B cell (primary cell): ENCODE results near the gene PAX4. TPM values are rescaled to one million over a fixed set of nuclear protein-coding genes. Genes with fewer than 3 reads are reported as not detected.

Source experiments
- ATAC-seq: fragments of 200-7000 bp; cut with Tn5 transposase; one replicate; pipeline ENCODE4 v1.10.0; 2021; ENCODE audit warnings: low read depth, mild to moderate bottlenecking, moderate number of reproducible peaks, moderate library complexity
- CTCF ChIA-PET: fragments of 350-600 bp; sonication (Branson Sonifier 250); formaldehyde crosslinking; loops from one replicate; lab custom pipeline; 2021; ENCODE audit warnings: antibody characterized with exemption, inconsistent platforms; lab: Charles Lee
- POLR2A ChIA-PET: fragments of 350-600 bp; sonication (Branson Sonifier 250); formaldehyde crosslinking; loops from one replicate; lab custom pipeline; 2021; ENCODE audit warnings: antibody characterized with exemption; lab: Charles Lee
- DNase-seq: peaks from one replicate; pipeline ENCODE4 v3.0.0; 2013
- H2AFZ ChIP-seq: 2 replicates; pipeline ENCODE4 v1.6.1; 2012; ENCODE audit warnings: mild to moderate bottlenecking, low read depth, low read length; ENCODE audit not compliant: insufficient read depth, poor library complexity, severe bottlenecking
- H3K27ac ChIP-seq, 2 donors: 1 replicate in 1 of 2; 2 replicates in 1 of 2; pipeline ENCODE4 v1.5.1; 2012 to 2013; ENCODE audit warnings: low read length in 2 of 2, mild to moderate bottlenecking in 2 of 2, moderate library complexity in 1 of 2
- H3K27me3 ChIP-seq, 4 experiments: fragments of 200-600 bp in 1 of 4; sonication (generic) in 1 of 4; replicated peaks in 1 of 4; 1 replicate in 2 of 4; 2 replicates in 2 of 4; pipeline versions ENCODE4 v1.6.1 to v1.7.0; 2013 to 2016; ENCODE audit warnings: low read length in 3 of 4, mild to moderate bottlenecking in 2 of 4, mixed read lengths in 1 of 4, moderate library complexity in 1 of 4; ENCODE audit not compliant: insufficient read depth in 4 of 4, control insufficient read depth in 3 of 4; ENCODE audit errors: control extremely low read depth in 1 of 4
- H3K36me3 ChIP-seq, 2 experiments: replicated peaks in 1 of 2; 1 replicate in 1 of 2; 2 replicates in 1 of 2; pipeline versions ENCODE4 v1.6.1 to v1.7.1; 2013; ENCODE audit warnings: low read length in 1 of 2; ENCODE audit not compliant: insufficient read depth in 2 of 2, control insufficient read depth in 1 of 2; ENCODE audit errors: control extremely low read depth in 1 of 2, extremely low read depth in 1 of 2
- H3K4me1 ChIP-seq, 2 donors: fragments of 200-600 bp in 1 of 2; sonication (generic) in 1 of 2; 1 replicate in 1 of 2; 2 replicates in 1 of 2; pipeline versions ENCODE4 v1.5.1 to v1.6.1; 2013 to 2017; ENCODE audit warnings: low read length in 2 of 2; ENCODE audit not compliant: control insufficient read depth in 2 of 2, insufficient read depth in 2 of 2
- H3K4me2 ChIP-seq: replicated peaks from 2 replicates; pipeline ENCODE3; 2012; ENCODE audit warnings: mild to moderate bottlenecking, low read depth, low read length; ENCODE audit not compliant: poor library complexity, severe bottlenecking
- H3K4me3 ChIP-seq, 5 experiments: fragments of 200-600 bp in 1 of 5; sonication (generic) in 1 of 5; 1 replicate in 3 of 5; 2 replicates in 2 of 5; pipeline versions ENCODE4 v1.5.1 to v1.7.0; 2011 to 2016; ENCODE audit warnings: low read length in 4 of 5, mild to moderate bottlenecking in 4 of 5, low read depth in 2 of 5, control low read depth in 1 of 5, moderate library complexity in 1 of 5; ENCODE audit not compliant: insufficient read depth in 1 of 5; ENCODE audit errors: control extremely low read depth in 1 of 5, extremely low read depth in 1 of 5
- H3K79me2 ChIP-seq: fragments of 200-600 bp; sonication (generic); one replicate; pipeline ENCODE4 v1.6.0; 2016; ENCODE audit warnings: low read length; ENCODE audit not compliant: control insufficient read depth, insufficient read depth
- H3K9ac ChIP-seq: fragments of 200-600 bp; sonication (generic); 2 replicates; pipeline ENCODE4 v1.6.1; 2017; ENCODE audit warnings: mild to moderate bottlenecking, low read length, moderate library complexity
- H3K9me3 ChIP-seq, 3 donors: one replicate each; pipeline versions ENCODE4 v1.6.1 to v1.7.1; 2013; ENCODE audit warnings: low read length in 2 of 3; ENCODE audit not compliant: control insufficient read depth in 2 of 3, insufficient read depth in 1 of 3; ENCODE audit errors: control extremely low read depth in 1 of 3
- H4K20me1 ChIP-seq: 2 replicates; pipeline ENCODE4 v1.6.0; 2012; ENCODE audit warnings: mild to moderate bottlenecking, low read length; ENCODE audit not compliant: insufficient read depth, control insufficient read depth, poor library complexity, severe bottlenecking
- H3K27ac Mint-ChIP-seq: one replicate; pipeline ENCODE4 v1.8.0; 2021; ENCODE audit warnings: mixed read lengths
- H3K27me3 Mint-ChIP-seq: one replicate; pipeline ENCODE4 v1.8.0; 2021; ENCODE audit warnings: mixed read lengths
- H3K4me1 Mint-ChIP-seq: one replicate; pipeline ENCODE4 v1.8.0; 2021; ENCODE audit warnings: mixed read lengths
- H3K4me3 Mint-ChIP-seq: one replicate; pipeline ENCODE4 v1.8.0; 2021; ENCODE audit warnings: mixed read lengths
- H3K9me3 Mint-ChIP-seq: one replicate; pipeline ENCODE4 v1.8.0; 2022; ENCODE audit warnings: mixed read lengths; ENCODE audit not compliant: insufficient read depth
- EZH2 ChIP-seq: IDR thresholded peaks from 2 replicates; pipeline ENCODE4 v1.6.1; 2012; ENCODE audit warnings: borderline replicate concordance, low read depth, mild to moderate bottlenecking, moderate library complexity, low read length; ENCODE audit not compliant: insufficient read depth, poor library complexity, severe bottlenecking
- WGBS: methylation state at CpG from one replicate; pipeline ENCODE4 v1.1.5; 2013; ENCODE audit warnings: missing lambda C conversion rate; ENCODE audit not compliant: insufficient coverage; 5-methylcytosine and 5-hydroxymethylcytosine counted together
- intact Hi-C: fragments of 100-400 bp; cut with micrococcal nuclease; formaldehyde crosslinking; loops from one replicate; pipeline ENCODE4 v1.10.0; 2022
- polyA plus RNA-seq: library from polyadenylated mRNA; depleted of rRNA; stranded (reverse); fragments of >200 nt; gene quantifications from 2 replicates; pipeline ENCODE4 v1.2.3, GENCODE V29; 2012
- total RNA-seq, 2 donors: library from RNA; stranded (reverse); fragments of 120-200 nt in 1 of 2; gene quantifications; 1 replicate in 1 of 2; 2 replicates in 1 of 2; pipeline versions ENCODE4 v1.2.3 to v1.2.4, GENCODE V29; 2013 to 2022
- TF ChIP-seq, protein P1 (sequence below): fragments of 200-600 bp; IDR thresholded peaks from one replicate; pipeline ENCODE4 v1.8.0; 2022; ENCODE audit warnings: antibody characterized with exemption, mild to moderate bottlenecking

PAX4 gene
- total and polyA plus RNA-seq, 2 donors (not counting 1 experiment from before 2014, with no cell fraction given) = not detected

DNA sequence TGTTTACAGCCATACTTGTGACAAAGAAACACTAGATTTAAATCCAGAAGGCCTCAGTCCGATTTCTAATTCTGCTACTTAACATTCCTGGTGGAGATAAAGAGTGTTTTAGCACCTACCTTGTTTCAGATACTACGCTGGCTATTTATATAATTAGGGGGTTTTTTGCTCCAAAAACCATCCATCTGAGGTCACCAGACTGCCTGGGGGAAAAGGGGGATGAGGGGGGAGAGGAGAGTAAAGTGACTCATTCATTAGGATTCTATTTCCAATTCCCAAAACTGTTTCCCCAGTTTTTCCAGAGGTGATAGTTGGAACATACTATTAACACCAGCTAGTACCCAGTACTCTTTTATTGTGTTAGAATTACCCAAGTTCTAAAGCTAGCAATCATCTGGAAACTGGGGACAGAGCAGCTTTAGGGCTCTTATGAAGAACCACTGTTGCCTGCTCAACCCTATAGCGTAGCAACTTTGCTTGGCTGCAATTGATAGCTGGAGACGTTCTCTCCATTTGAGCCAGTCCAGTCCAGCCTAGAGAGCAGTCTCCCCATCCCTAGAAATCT, 39.1 kb downstream of the PAX4 start:
- Histone ChIP-seq H3K9me3 (no peaks in the 10 kb centered on the region), H3K27ac (no peak overlapping the region), H3K27me3 (no peaks in the 10 kb centered on the region), H3K9ac (no peak overlapping the region), H3K4me2 (no peak overlapping the region), H2AFZ (no peak overlapping the region), H3K4me3 (no peak overlapping the region), H4K20me1 (peaks cover 36% of the 10 kb centered on the region), H3K4me1 (peaks cover 11 to 14% of the 10 kb centered on the region in 2 donors), H3K79me2 (peaks cover 25% of the 10 kb centered on the region), H3K36me3 (peaks cover 0 to 42% of the 10 kb centered on the region in 2 experiments)
- ChIA-PET POLR2A (no interaction called here), CTCF (no interaction called here)
- Mint-ChIP-seq H3K9me3 (no peaks in the 10 kb centered on the region), H3K4me1 (peaks cover 37% of the 10 kb centered on the region), H3K4me3 (no peak overlapping the region), H3K27me3 (no peaks in the 10 kb centered on the region), H3K27ac (no peak overlapping the region)
- ATAC-seq = no peak
- 90% methylated on average over 2 of the region's 4 CpGs for WGBS
- TF ChIP-seq EZH2 = no peak
- TF ChIP-seq, protein P1, sequence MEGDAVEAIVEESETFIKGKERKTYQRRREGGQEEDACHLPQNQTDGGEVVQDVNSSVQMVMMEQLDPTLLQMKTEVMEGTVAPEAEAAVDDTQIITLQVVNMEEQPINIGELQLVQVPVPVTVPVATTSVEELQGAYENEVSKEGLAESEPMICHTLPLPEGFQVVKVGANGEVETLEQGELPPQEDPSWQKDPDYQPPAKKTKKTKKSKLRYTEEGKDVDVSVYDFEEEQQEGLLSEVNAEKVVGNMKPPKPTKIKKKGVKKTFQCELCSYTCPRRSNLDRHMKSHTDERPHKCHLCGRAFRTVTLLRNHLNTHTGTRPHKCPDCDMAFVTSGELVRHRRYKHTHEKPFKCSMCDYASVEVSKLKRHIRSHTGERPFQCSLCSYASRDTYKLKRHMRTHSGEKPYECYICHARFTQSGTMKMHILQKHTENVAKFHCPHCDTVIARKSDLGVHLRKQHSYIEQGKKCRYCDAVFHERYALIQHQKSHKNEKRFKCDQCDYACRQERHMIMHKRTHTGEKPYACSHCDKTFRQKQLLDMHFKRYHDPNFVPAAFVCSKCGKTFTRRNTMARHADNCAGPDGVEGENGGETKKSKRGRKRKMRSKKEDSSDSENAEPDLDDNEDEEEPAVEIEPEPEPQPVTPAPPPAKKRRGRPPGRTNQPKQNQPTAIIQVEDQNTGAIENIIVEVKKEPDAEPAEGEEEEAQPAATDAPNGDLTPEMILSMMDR = no peak
- intact Hi-C loops = no loop called here
- DNase-seq = no peak

DNA sequence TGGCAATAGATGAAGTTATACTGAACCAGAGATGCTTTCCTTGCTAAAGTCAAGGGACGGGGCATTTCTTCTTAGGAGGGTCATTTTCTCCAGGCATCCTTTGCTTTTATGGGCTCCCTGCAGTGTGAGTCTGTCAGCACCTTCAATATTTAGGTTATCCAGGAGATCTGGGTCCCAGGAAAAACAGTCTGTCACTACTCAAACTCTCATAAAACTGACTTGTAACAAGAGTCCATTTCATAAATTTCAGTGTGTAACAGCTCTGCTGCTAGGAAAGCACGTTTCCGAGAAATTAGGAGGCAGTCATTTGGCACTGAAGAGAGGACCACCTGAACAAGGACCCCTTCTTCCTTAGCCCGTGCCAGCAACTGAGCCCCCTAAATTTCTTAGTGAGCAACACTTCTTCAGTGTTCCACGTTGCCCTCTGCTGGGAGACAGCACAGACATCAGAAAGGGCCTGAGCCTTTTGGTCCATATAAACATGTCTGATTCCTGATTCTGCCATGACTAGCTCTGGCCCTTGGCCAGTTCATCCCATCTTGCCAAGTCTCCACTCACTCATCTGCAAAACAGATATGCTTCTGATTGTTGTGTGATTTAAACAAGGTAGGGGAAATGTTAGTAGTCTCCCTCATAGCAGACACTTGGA, 39.8 kb downstream of the PAX4 start:
- TF ChIP-seq EZH2 = no peak
- Histone ChIP-seq H3K4me3 (no peak overlapping the region), H3K79me2 (peaks cover 19% of the 10 kb centered on the region), H3K9ac (no peak overlapping the region), H3K27ac (no peak overlapping the region), H3K9me3 (no peaks in the 10 kb centered on the region), H3K4me1 (peaks cover 6 to 10% of the 10 kb centered on the region in 2 donors), H4K20me1 (peaks cover 30% of the 10 kb centered on the region), H3K36me3 (peaks cover 0 to 42% of the 10 kb centered on the region in 2 experiments), H2AFZ (no peak overlapping the region), H3K4me2 (no peak overlapping the region), H3K27me3 (no peaks in the 10 kb centered on the region)
- Mint-ChIP-seq H3K9me3 (no peaks in the 10 kb centered on the region), H3K27me3 (no peaks in the 10 kb centered on the region), H3K4me3 (no peak overlapping the region), H3K4me1 (peaks cover 30% of the 10 kb centered on the region), H3K27ac (no peak overlapping the region)
- DNase-seq (no peak), ATAC-seq (no peak)
- intact Hi-C loops = no loop called here
- 88% methylated on average over 5 of the region's 5 CpGs for WGBS
- CTCF ChIA-PET = interaction anchor here (0.6 kb wide), 1 partner anchor 53 kb away, joined by 4 read pairs; no protein-coding TSS in a partner anchor
- POLR2A ChIA-PET = no interaction called here
